ENCODE results near the gene KPNB1.

- no peak for TF ChIP-seq POLR2A (IDR thresholded peaks at IDR 0.05)
- no peak for TF ChIP-seq CTCF (IDR thresholded peaks at IDR 0.05)
These were observed 36.5 kb downstream of the KPNB1 start for GRCh38 chr17:47686276-47686635.
